HK-2 (cell line): ENCODE results near the gene NATD1.

Experiments
- DNase-seq: peaks from one replicate; pipeline ENCODE4 v3.0.0-alpha.2; 2018; ENCODE audit not compliant: unreplicated experiment

Gene NATD1

DNA sequence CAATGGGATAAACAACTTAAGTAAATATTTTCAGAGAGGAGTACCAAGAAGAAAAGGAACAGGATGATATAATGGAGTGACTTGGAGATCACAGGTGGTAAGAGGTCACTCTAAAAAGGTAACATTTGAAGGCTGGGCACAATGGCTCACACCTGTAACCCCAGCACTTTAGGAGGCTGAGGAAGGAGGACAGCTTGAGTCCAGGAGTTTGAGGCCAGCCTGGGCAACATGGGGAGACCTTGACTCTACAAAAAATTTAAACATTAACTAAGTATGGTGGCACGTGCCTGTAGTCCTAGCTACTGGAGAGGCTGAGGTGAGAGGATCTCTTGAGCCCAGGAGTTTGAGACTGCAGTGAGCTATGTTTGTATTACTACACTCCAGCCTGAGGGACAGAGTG, 35.9 kb downstream of the NATD1 start:
- DNase-seq, result no peak

DNA sequence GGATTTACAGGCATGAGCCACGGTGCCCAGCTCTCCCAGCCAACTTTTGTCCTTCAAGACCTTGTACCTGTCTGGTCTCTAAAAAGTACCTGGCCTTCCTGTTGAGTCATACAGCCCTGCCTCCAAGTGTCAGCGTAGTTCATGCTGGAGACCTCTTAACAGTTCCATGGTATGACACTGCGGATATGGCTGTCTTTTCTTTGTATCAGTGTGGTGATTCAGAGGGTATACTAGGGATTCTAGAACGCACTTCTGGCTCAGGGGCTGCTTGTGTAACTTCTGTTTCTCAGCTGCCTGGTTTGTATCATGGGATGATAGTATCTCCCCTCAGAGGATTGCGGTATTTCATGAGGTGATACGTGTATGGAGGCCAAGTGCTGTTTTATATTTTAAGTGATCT, 37.3 kb downstream of the NATD1 start:
- no peak for DNase-seq

DNA sequence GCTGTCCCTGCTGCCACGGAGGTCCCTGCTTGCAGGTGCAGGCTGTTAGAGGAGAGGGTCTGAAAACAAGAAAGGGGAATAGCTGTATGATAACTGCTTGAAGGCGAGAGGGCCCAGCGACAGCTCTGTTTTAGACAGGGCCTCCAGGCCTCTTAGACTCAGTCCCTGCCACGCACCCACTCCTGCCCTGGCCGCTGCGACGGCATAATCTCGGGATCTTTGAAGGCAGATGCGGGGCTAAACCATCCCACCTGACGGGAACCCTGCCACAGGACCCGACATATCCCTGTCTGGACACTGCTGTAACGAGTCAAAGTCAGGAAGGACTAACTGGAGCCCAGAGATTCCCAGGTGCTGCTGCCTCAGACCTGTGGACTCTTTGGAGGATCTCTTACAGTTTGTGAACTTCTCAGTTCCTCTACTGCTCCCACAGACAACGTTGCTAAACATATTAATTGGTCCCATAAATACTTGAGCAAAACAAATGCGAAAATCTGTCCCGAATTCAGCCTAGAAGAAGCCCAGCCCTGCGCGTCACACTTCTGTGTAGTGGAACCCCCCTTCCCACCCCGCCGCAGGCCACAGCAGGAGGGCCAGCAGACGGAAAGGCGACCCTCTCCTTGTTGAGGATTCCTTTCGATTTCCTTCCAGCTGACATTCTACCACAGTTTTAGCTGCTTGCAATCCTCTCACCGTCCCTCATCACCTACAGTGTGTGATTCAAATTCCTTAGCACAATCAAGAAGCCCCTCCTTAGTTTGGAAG, 38.3 kb downstream of the NATD1 start:
- DNase-seq, result no peak

DNA sequence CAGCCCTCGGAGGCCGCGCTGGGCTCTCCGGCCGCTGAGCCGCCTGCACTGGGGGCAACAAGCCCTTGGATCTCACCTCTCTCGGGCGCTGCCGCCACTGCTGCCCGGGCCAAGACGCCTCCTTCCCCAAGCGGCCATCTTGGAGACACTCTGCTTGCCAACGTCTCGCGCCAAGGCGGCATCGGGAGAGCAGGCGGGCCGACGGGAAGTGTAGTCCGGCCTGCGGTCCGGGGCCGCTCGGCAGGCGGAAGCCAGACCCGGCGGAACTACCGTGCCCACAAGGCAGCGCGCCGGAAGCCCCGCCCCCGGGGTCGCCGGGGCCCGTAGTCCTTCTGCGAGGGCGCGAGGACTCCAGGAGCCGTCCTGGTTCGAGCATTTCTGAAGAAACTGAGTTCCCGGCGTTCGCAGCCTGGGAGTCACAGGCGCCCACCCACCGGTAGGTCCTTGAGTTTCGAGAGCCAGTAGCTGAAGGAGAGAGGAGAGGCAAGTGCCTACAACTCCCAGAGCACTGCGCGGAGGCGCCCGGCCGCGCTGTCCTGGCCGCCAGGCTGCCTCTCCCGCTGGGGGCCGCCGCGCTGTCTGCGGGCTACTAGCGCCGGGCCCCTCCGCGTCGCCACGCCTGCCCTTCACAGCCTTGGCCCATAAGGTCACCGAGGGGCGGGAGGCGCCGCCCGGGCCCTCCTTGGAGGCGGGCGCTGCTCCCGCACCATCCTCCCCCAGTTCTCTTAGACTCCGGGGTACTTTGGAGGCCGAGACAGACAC, 39.0 kb downstream of the NATD1 start, which contains the start of gene TMEM11:
TSS of gene TMEM11 (minus strand) at position 147 of the 762 bp plus-strand sequence. CDS start at position 138, 9 bp downstream.
- peak; percentile 96 for DNase-seq

DNA sequence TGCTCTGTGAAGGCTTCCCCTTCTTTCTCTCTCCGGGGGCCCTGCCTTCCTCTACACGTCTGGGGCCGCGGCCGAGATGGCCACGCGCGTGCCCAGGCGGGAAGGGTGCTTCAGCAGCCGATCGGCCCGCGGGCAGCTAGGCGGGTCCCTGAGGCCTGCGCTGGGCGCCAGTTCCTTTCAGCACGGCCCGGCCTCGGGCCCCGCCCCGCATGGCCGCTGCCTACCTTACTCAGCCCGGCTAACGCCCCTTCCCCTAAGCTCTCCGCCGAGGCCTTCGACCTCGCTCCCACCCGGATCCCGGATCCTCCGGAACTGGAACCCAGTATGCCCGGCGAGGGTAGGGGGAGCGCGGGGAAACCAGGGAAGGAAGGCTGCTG, 39.6 kb downstream of the NATD1 start:
- no peak for DNase-seq

DNA sequence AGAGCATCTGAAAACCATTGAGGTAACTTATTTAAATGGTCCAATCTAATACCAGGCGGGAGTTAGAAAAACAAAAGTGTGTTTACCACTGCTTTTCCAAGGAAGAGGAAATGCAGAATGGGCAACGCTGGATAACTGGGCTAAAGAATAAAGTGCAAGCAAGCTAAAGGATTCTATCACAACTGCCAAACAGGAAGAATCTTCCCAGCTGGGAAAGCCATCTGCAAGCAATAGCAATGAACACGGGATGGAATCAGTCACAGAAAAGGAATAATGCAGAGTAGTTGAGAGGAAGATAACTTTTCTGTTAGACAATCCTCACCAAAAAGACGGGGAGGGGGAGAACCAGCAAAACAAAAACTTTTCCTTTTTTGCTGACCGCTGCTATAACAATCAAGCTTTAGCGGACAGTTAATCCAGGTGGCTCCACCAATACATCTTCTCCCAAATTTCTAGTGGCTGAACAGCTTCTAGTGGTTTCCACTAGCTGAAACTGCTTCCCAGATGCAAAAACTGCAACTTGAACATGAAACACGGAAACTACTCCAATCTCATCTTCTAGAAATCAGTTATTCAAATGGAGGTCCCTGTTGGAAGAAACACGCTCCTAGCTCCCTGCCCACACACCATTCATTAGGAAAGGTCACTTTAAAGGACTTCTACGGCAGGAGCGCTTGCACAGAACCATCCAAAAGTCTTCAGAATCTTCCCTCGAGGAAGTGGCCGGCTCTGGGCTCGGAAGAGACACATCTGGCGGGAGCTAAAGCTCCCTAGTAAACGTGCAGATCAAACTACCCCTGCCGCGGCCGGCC, 40.2 kb downstream of the NATD1 start:
- DNase-seq, result no peak

DNA sequence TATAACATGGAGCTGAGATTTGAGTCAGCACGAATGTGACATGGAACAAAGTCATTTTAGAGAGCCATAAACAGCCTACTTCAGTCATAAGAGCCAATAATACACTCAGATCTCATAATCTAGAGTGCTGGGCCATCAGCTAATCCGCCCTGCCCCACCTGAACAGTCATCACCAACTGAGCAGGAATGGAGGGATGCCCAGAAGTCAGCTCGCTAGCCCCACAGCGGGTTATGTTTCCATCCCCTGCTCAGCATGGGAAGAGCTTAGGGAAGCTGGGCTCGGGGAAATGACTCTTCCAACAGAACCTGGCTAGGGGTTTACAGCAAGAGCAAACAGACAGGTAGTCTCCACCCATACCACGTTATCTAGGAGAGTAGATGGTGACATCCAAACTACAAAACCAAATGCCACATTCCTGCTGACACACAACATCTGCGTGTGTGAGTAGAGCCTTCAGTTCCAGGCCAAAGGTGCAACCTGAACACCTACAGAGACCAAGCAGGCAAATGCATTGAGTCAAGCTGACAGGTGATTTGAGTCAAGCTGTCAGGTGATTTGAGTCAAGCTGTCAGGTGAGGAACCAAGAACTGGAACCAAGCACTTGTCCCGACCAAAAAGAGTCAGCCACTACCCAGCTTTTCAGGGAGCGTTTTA, 41.3 kb downstream of the NATD1 start:
- no peak for DNase-seq

DNA sequence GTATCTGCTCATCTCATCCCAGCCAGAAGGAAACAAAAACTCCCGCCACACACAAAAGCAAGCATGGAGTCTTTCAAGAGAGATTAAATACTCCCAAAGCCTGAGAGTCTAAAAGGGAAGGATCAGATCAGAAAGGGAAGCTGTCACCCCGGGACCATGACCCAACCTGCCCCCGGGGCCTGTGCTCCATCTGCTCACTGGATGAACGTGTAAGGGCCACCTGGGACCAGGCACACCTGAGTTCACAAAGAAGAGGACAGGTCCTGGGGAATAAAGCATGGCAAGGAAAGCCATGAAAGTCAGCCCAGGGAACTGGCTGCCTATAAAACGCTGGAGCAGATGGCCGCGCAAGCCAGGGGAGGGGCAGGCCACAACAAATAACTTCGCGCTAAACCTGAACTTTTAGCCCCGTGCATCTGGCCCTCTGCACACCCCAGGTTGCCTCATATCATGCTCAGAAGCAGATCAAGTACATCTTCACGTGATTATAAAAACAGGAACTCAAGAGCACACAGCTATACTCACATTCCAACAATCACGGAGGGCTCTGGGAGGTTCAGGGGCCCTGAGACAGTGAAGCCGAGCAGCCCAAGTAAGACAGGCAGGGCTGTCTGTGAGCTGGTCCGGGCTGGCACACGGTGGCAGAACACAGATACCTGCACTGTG, 42.7 kb downstream of the NATD1 start:
- DNase-seq, result no peak

DNA sequence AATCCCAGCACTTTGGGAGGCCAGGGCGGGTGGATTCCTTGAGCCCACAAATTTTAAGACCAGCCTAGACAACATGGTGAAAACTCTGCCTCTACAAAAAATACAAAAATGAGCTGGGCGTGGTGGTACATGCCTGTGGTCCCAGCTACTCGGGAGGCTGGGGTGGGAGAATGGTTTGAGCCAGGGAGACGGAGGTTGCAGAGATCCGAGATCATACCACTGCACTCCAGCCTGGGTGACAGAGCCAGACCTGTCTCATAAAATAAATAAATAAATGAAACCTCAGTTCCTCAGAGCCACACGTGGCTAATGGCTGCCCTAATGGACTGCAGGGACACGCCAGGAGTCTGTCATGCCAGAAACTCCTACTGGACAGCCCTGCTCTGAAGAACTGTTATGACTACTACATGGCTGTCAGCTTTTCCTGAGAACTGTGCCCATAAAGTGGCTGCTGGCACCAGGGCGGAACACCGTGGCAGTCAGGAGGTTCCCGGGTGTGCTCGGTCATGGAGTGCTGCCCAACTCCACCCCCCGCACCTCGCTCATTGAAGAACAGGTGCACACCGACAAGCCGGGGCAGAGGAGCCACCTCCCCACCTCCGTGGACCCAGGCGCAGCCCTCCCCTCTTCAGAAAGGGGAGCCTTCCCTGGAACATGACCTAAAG, 43.6 kb downstream of the NATD1 start:
- no peak for DNase-seq

DNA sequence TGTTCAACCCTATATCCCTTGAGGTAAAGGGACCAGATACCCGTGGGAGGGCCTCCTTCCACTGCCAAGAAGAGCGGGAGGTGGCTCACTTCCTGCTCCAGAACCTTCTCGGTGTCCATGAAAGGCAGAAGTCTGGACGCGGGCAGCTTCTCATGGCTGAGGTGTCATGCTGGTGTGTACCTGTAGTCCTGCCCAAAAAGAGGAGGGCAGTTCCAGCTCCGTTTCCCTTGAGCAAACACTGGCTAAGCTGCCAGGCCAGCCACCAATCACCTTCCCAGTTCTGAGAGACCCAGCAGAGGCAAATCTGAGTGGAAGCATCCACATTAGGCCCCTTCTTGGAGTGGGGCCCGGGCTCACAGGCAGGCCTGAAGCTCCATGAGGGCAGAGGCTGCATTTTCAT, 44.9 kb downstream of the NATD1 start:
- no peak for DNase-seq

DNA sequence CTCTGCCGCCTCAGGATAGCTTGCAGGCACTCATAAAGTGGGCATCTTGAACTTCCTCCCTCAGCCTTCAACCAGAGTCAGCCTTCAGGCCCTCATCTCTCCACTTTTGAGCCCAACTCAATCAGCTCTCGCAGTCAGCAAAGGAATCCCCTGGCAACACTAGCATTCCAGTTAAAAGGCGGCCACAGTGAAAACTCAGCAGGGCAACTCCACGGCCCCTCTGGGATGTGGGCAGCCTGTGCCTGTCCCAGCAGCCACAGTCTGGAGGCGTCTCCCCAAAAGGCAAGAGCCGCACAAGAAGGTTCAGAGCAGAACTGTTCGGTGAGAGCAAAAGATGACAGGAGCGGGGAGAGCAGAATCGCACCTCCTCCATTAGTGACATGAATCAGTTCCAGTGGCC, 48.3 kb downstream of the NATD1 start:
- no peak for DNase-seq

DNA sequence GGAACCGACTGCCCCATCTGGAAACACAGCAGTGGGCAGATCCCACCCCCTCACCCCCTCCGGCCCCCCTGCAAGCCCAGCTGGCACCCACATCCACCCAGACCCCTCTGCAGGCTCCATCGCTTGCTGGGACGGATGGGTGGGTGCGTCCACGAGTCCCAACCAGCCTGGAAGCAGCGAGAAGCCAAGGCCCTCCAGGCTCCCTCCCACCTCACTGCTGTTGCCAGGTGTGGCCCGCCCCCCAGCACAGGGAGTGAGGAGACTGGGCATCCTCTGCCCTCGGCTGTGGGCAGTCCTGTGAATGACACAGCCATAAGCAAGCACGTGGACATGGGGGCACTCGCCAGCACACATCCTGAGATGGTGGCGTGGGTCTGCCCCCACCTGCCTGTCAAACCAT, 50.7 kb downstream of the NATD1 start:
- no peak for DNase-seq

DNA sequence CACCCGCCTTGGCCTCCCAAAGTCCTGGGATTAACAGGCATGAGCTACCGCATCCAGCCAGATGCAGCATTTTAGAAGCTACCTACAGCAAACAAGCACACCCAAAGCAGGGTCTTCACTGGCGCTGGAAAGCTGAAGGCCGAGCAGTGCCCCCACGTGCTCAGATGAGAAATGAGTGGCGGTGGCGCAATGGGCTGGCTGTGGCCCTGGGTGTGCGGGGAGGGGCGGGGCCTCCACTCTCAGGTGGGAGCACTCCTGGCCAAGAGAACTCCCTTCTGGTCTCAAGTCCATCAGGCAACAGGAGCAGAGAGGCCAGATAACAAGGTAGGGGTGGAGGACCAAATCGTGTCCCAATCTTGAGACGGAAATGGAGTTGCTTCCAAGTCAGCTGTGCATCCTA, 51.3 kb downstream of the NATD1 start:
- DNase-seq, result no peak

DNA sequence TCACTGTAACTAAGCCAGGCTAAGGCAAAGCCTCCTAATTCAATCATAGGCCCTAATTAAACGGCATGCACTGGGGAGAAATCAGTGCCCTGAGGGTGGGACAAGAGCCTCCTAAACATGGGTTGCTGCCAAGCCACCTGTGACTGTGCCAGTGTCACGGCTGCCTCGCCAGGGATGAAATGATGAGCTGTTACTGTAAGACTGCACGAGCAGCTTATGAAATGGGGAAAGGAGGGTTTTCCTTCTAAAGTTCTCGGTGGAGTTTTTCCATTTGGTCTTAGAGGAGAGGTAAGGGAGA, 52.0 kb downstream of the NATD1 start:
- DNase-seq, result no peak

DNA sequence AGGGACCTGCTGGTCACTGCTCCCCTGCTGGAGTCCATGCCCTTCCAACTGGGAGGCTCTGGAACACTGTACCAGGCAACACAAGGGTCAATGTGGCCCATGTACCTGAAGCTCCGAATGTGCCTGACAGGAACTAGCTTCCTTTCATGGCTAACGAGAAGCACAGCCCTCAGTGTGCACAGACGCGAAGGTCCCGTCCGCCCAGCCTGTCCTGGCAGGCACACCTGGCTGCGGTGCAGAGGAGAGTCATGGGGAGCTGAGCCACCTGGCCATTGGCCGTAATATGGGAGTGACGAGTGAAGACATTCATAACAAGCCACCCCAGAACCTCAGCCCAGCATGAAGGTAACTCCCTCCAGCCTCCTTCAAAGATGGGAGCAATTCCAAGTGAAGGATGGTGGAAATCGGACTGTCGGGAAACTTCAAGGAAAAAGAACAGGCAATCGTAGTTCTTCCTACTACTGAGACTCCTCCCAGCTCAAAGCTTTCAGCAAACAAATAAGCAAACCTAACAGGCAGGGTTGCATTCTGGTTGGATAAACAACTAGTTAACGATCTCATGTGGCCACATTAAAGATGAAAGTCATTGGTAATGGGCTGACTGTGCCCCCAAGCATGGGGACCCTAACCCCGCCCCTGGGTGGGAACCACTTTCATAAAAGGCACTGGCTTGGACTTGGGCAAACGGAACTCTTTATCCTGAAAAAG, 52.5 kb downstream of the NATD1 start:
- DNase-seq, result no peak

DNA sequence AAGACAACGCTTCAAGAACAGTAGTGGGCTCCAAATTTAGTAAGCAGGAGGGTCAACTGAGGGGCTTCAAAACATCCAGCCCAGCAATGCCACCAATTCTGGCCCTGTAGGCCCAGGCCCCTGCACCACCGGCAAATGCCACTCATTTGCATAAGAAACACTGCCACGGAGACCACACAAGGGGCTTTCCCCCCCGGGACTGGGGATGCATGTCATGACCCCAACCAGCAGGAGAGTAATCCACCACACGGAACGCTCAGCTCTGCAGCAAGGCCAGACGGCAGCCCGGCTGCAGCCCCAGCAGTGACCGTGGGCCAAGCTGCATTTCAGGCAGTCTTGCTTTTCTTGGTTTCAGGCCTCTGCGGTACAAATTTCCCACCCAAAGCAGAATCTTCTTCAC, 53.4 kb downstream of the NATD1 start:
- DNase-seq, result no peak

DNA sequence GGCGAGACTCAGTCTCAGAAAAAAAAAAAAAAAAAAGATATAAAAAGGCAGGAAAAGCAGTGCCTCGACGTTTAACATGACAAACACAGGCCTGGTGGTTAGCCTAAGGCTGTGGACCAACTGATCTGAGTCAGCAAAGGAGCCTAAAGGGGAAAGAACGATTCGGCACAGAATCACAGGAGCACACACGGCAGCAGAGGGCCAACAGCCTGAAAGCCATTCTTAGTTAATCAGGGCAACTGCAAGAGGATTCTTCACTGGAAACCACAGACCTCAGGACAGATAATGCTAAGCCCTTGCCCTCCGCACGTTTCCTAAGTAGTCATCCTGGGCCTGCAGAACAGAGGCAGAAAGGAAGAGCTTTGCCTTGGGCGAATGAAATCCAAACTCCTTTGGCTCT, 53.9 kb downstream of the NATD1 start:
- DNase-seq, result no peak

DNA sequence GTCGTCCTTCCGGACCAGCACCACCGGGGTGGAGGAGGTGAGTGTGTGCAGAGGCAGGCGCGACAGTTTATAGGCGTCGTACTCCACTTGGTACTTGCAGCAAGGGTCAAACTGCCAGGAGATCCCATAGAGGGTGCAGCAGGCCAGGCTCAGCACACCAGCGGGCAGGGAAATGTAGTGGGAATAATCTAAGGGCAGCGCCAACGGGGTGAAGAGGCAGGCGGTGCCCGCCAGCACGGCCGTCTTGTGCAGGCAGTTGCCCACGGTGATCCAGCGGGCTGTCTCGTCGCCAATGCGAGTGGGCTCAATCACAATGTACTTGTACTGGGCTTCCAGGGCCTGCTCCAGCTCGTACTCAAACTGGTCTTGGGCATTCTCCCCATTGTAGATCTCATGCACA, 54.8 kb downstream of the NATD1 start:
- no peak for DNase-seq

DNA sequence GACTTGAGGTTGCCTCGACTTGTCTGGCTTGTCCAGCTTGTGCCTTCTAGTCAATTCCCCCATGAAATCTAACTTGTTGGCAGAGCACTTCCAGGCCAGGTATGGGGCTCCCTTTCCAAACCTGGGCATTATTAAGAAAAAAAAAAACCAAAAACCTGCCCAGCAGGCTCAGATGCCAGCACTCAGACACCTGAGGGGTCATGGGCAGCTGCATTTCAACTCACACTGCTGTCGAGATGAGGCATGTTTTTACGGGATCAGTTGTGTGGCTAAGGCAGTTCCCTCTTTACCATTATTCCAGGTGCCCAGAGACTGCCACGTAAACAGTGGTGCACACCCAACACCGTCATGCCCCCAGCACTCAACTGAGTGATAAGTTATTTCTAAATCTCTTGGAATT, 57.1 kb downstream of the NATD1 start:
- no peak for DNase-seq

DNA sequence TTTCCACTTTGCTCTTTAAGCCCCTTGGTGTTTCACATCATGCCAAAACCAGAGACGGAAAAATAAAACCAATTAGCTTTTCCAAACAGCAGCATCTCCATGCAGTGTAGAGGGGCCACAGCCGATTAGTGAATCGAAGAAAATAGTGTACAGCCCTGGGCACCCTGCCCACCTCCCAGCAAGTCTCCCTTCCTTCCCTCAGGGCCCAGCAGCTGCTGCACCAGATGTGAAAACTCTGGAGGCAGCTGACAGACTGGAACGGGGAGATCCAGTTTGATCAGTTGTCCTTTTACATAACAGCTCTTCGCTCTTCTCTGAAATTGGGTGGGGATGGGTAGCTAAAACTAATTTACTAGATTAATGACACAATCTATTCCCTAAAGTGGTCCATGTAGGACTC, 58.5 kb downstream of the NATD1 start:
- DNase-seq, result no peak

DNA sequence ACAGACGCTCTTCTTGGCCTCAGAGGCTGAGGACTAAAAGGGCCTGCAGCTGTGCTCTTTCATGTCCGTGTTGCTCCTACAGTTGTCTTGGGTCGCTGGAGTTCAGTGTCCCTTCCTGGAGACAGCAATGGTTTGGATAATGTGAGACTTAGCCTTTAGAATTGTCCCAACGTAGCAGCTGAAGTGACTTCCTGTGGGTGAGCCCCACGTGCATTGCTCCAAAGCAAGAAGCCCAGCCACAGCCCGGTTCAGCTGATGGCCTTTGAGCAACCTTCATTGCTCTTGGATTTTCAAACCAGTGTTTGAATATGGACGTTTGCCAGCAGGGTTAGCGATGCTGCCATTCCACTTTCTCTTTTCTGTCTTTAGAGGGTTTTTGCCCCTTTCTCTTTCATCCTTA, 59.0 kb downstream of the NATD1 start:
- no peak for DNase-seq
